A549 (cell line): ENCODE results near the gene EXT2. TPM values are rescaled to one million over a fixed set of nuclear protein-coding genes. Genes with fewer than 3 reads are reported as not detected.

Source experiments
- ATAC-seq, 2 experiments: fragments of 200-7000 bp in 1 of 2; fragments of >200 bp in 1 of 2; cut with Nextera tagmentation in 1 of 2; cut with Tn5 transposase in 1 of 2; 3 replicates each; pipeline versions ENCODE4 v1.8.0 to v1.9.1; 2018 to 2020; ENCODE audit warnings: mild to moderate bottlenecking in 1 of 2, moderate library complexity in 1 of 2
- CTCF ChIA-PET: fragments of 300-600 bp; sonication (Branson Sonifier 250); formaldehyde crosslinking; extraction: SDS; loops from one replicate; lab custom pipeline; 2021; ENCODE audit warnings: antibody characterized with exemption, inconsistent platforms; lab: Yijun Ruan, JAX
- POLR2A ChIA-PET: fragments of 350-600 bp; formaldehyde crosslinking; extraction: SDS; loops from one replicate; lab custom pipeline; 2021; ENCODE audit warnings: antibody characterized with exemption, inconsistent platforms; lab: Yijun Ruan, JAX
- DNase-seq, 2 experiments: peaks; one replicate each; pipeline versions ENCODE4 v3.0.0 to v3.0.0-alpha.2; 2011 to 2016; ENCODE audit warnings: low read depth in 1 of 2, low spot score in 1 of 2
- FAIRE-seq: peaks from 2 replicates; lab custom pipeline; 2011; peaks lifted over from hg19 to GRCh38; lab: Jason Lieb, UNC
- H3K27ac ChIP-seq, 2 experiments: fragments of >200 bp; sonication (Bioruptor Twin); formaldehyde crosslinking; 3 replicates each; pipeline ENCODE4 v1.5.1; 2016 to 2017
- H3K4me1 ChIP-seq: fragments of >200 bp; sonication (Bioruptor Twin); formaldehyde crosslinking; 3 replicates; pipeline ENCODE4 v1.6.1; 2016
- H3K4me2 ChIP-seq: fragments of >200 bp; sonication (Bioruptor Twin); formaldehyde crosslinking; 3 replicates; pipeline ENCODE4 v1.6.1; 2016
- H3K4me3 ChIP-seq: fragments of >200 bp; sonication (Bioruptor Twin); formaldehyde crosslinking; 3 replicates; pipeline ENCODE4 v1.5.1; 2016
- H3K9me3 ChIP-seq: fragments of >200 bp; sonication (Bioruptor Twin); formaldehyde crosslinking; 3 replicates; pipeline ENCODE4 v1.6.1; 2016
- BHLHE40 ChIP-seq: IDR thresholded peaks from 2 replicates; pipeline ENCODE4 v1.6.1; 2012; ENCODE audit warnings: low read depth, low read length, inconsistent platforms
- CTCF ChIP-seq: fragments of >200 bp; sonication (Bioruptor Twin); formaldehyde crosslinking; IDR thresholded peaks from 3 replicates; pipeline ENCODE4 v1.5.1; 2016
- FOSB ChIP-seq: fragments of 250-450 bp; sonication (Bioruptor Pico); IDR thresholded peaks from 2 replicates; pipeline ENCODE4 v1.5.0; 2020; ENCODE audit warnings: mild to moderate bottlenecking, moderate library complexity
- FOSL2 ChIP-seq, 2 experiments: fragments of 450-650 bp in 1 of 2; fragments of >200 bp in 1 of 2; sonication (Bioruptor Twin) in 1 of 2; formaldehyde crosslinking; IDR thresholded peaks; 2 replicates each; pipeline versions ENCODE4 v1.5.0 to v1.6.1; 2016 to 2020; ENCODE audit warnings: mild to moderate bottlenecking in 1 of 2, moderate library complexity in 1 of 2
- FOXS1 ChIP-seq: fragments of 250-450 bp; sonication (Bioruptor Pico); IDR thresholded peaks from 2 replicates; pipeline ENCODE4 v1.5.0; 2020; ENCODE audit warnings: mild to moderate bottlenecking, moderate library complexity
- GATA3 ChIP-seq: IDR thresholded peaks from 2 replicates; pipeline ENCODE4 v1.6.1; 2012; ENCODE audit warnings: borderline replicate concordance
- HDAC2 ChIP-seq: fragments of 200-600 bp; sonication (generic); IDR thresholded peaks from 2 replicates; pipeline ENCODE4 v1.6.1; 2016
- HES2 ChIP-seq: fragments of >200 bp; sonication (Bioruptor Twin); formaldehyde crosslinking; IDR thresholded peaks from 2 replicates; pipeline ENCODE4 v1.6.1; 2016
- HOXB13 ChIP-seq: fragments of 250-450 bp; sonication (Bioruptor Pico); IDR thresholded peaks from 2 replicates; pipeline ENCODE4 v1.5.0; 2020; ENCODE audit warnings: low read depth, mild to moderate bottlenecking, moderate library complexity
- JUN ChIP-seq, 2 experiments: fragments of >200 bp; sonication (Bioruptor Twin); formaldehyde crosslinking; IDR thresholded peaks; 2 replicates in 1 of 2; 3 replicates in 1 of 2; pipeline ENCODE4 v1.6.1; 2016 to 2017
- KDM1A ChIP-seq: fragments of 200-600 bp; sonication (generic); IDR thresholded peaks from 2 replicates; pipeline ENCODE4 v1.6.1; 2016; ENCODE audit warnings: low read depth, mild to moderate bottlenecking
- MAFK ChIP-seq: fragments of 450-650 bp; IDR thresholded peaks from 2 replicates; pipeline ENCODE4 v1.6.1; 2014; ENCODE audit not compliant: partially characterized antibody
- NFE2L2 ChIP-seq: fragments of 150-350 bp; conservative IDR thresholded peaks from 2 replicates; pipeline ENCODE4 v1.6.1; 2014; ENCODE audit warnings: low read length
- NR3C1 ChIP-seq: fragments of >200 bp; sonication (Bioruptor Twin); formaldehyde crosslinking; IDR thresholded peaks from 3 replicates; pipeline ENCODE4 v1.6.1; 2017
- PHF8 ChIP-seq: fragments of 200-600 bp; sonication (generic); IDR thresholded peaks from 2 replicates; pipeline ENCODE4 v1.6.1; 2016; ENCODE audit warnings: low read depth, mild to moderate bottlenecking, antibody characterized with exemption, moderate library complexity, borderline replicate concordance
- POLR2A ChIP-seq: IDR thresholded peaks from 2 replicates; pipeline ENCODE4 v1.6.1; 2012; ENCODE audit warnings: mild to moderate bottlenecking, low read length
- ZC3H11A ChIP-seq: fragments of 450-650 bp; IDR thresholded peaks from 2 replicates; pipeline ENCODE4 v1.6.1; 2014; ENCODE audit warnings: antibody characterized with exemption, mild to moderate bottlenecking
- WGBS: methylation state at CpG from one replicate; pipeline ENCODE4 v1.1.6; 2017; ENCODE audit errors: missing lambda C conversion rate; 5-methylcytosine and 5-hydroxymethylcytosine counted together
- polyA plus RNA-seq, 4 experiments: library from polyadenylated mRNA; depleted of rRNA in 3 of 4; stranded (reverse); fragments of >200 nt; fragmentation: RNase III in 1 of 4; extraction: RNeasy Plus Mini Kit Qiagen cat#74134 plus additional on column Dnase treatment in 1 of 4; gene quantifications; 2 replicates in 3 of 4; 3 replicates in 1 of 4; pipeline ENCODE4 v1.2.3, GENCODE V29; 2011 to 2017
- TF ChIP-seq, protein P1 (sequence below): fragments of 250-450 bp; sonication (Bioruptor Pico); IDR thresholded peaks from 2 replicates; pipeline ENCODE4 v1.5.0; 2021; ENCODE audit warnings: mild to moderate bottlenecking, moderate library complexity, borderline replicate concordance

The EXT2 gene
- polyA plus RNA-seq, 2 of the 4 experiments (the other 2 are of a cell fraction): 56.5 to 77.3 TPM

- Histone ChIP-seq H3K9me3 (peaks cover 6% of the 10 kb centered on the region; the same call in 2 of the 3 replicates), H3K4me1 (no peaks in the 10 kb centered on the region), H3K4me3 (no peak overlapping the region), H3K27ac (no peak overlapping the region)
- ATAC-seq: no peak
- FAIRE-seq: no peak
- POLR2A ChIA-PET: no interaction called here
- CTCF ChIA-PET: interaction anchor here (1.3 to 2.0 kb wide), 2 partner anchors 32 to 45 kb away, joined by 3 to 10 read pairs; no protein-coding TSS in a partner anchor
- no peak for DNase-seq
- 90% methylated on average over 4 of the region's 4 CpGs for WGBS
- no peak for TF ChIP-seq FOSL2 (IDR thresholded peaks at IDR 0.05)
- TF ChIP-seq FOSL2 (CRISPR knock-in tag; IDR thresholded peaks at IDR 0.05): no peak
- no peak for TF ChIP-seq FOXS1 (CRISPR knock-in tag)
- TF ChIP-seq FOSB (CRISPR knock-in tag): no peak
- TF ChIP-seq HES2: no peak
- no peak for TF ChIP-seq HOXB13
- TF ChIP-seq, all 56 proteins: peak for 0
- no peak overlapping the region for H3K4me2 ChIP-seq
These were observed 7.1 kb upstream of the EXT2 start for GRCh38 chr11:44088377-44088776.

DNA sequence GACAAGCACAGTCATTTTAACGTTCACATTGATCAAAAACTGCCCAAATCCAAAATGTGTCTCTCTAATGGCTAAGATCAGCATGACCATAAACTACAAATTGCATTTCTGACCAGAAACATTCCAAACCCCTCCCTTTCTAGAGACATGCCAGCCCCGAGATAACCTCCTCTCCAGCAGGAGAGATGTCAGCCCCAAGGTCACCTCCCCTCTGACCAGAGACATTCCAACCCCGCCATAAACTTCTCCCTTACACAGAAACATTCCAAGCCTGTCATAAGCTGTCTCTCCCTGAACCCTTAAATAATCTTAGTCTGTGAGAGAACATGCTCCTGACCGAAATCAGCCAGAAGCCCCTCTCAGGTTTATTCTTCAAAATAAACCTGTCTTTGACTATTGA is 6.6 kb upstream of the EXT2 start:
- CTCF ChIA-PET: interaction anchor here (1.1 to 2.0 kb wide), 2 partner anchors 16 to 45 kb away, joined by 3 to 10 read pairs; no protein-coding TSS in a partner anchor
- FAIRE-seq (no peak), ATAC-seq (no peak), DNase-seq (no peak)
- Histone ChIP-seq H3K27ac (no peak overlapping the region), H3K4me2 (no peak overlapping the region), H3K4me1 (no peaks in the 10 kb centered on the region), H3K4me3 (no peak overlapping the region), H3K9me3 (peaks cover 6% of the 10 kb centered on the region; the same call in 2 of the 3 replicates)
- no peak for TF ChIP-seq HDAC2
- TF ChIP-seq, protein P1, sequence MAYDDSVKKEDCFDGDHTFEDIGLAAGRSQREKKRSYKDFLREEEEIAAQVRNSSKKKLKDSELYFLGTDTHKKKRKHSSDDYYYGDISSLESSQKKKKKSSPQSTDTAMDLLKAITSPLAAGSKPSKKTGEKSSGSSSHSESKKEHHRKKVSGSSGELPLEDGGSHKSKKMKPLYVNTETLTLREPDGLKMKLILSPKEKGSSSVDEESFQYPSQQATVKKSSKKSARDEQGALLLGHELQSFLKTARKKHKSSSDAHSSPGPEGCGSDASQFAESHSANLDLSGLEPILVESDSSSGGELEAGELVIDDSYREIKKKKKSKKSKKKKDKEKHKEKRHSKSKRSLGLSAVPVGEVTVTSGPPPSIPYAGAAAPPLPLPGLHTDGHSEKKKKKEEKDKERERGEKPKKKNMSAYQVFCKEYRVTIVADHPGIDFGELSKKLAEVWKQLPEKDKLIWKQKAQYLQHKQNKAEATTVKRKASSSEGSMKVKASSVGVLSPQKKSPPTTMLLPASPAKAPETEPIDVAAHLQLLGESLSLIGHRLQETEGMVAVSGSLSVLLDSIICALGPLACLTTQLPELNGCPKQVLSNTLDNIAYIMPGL (CRISPR knock-in tag): no peak
- TF ChIP-seq NR3C1: no peak
- POLR2A ChIA-PET: no interaction called here
- 86% methylated on average over 4 of the region's 4 CpGs for WGBS

DNA sequence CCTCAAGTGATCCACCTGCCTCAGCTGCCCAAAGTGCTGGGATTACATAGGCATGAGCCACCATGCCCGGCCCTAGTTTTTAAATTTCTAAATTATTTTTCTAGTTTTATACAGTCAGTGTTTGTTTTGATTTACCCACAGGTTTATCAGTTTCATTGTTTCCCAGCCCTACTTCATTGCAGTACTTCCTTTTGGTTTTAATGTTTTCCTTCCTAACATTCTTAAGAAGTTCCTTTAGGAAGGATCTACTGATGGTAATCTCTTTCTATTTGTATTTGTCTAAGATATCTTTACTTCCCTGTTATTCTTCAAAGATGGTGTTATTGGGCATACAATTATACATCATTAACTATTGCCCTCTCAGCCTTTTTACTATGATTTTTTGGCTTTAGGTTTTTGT is 4.9 kb upstream of the EXT2 start:
- no peak overlapping the region for H3K27ac ChIP-seq
- 88% methylated on average over 1 of the region's 1 CpG for WGBS
- DNase-seq (no peak), FAIRE-seq (no peak), ATAC-seq (no peak)
- peaks cover 5% of the 10 kb centered on the region; the same call in 1 of the 3 replicates for H3K4me1 ChIP-seq
- no peak overlapping the region for H3K4me2 ChIP-seq
- ChIA-PET POLR2A (no interaction called here), CTCF (interaction anchor here (0.9 to 6.2 kb wide), 3 partner anchors 16 to 465 kb away, joined by 3 to 79 read pairs (median 3); no protein-coding TSS in a partner anchor)
- no peak overlapping the region for H3K4me3 ChIP-seq
- no peak for TF ChIP-seq ZC3H11A
- no peak for TF ChIP-seq MAFK
- TF ChIP-seq POLR2A: no peak
- TF ChIP-seq GATA3: no peak
- no peak for TF ChIP-seq NFE2L2
- no peak for TF ChIP-seq JUN (IDR thresholded peaks at IDR 0.05)
- no peak for TF ChIP-seq FOSB (CRISPR knock-in tag)
- no peak for TF ChIP-seq PHF8
- no peak for TF ChIP-seq CTCF
- TF ChIP-seq BHLHE40: no peak
- TF ChIP-seq KDM1A: no peak
- TF ChIP-seq FOSL2 (IDR thresholded peaks at IDR 0.05): no peak
- no peak for TF ChIP-seq FOSL2 (CRISPR knock-in tag; IDR thresholded peaks at IDR 0.05)
- peaks cover 2% of the 10 kb centered on the region; the same call in 2 of the 3 replicates for H3K9me3 ChIP-seq
